HepG2 (cell line): ENCODE data around the gene DRAP1. TPM values are rescaled to one million over a fixed set of nuclear protein-coding genes. Genes with fewer than 3 reads are reported as not detected.

ENCODE experiments used
- CREM ChIP-seq, 2 experiments: sonication (generic) in 1 of 2; formaldehyde crosslinking in 1 of 2; IDR thresholded peaks; 2 replicates each; pipeline versions ENCODE4 v1.4.0 to v1.6.1; 2016 to 2020; ENCODE audit warnings: antibody characterized with exemption in 1 of 2, mild to moderate bottlenecking in 1 of 2, missing genetic modification reagents in 1 of 2
- FOXK1 ChIP-seq: sonication (generic); formaldehyde crosslinking; IDR thresholded peaks from 2 replicates; pipeline ENCODE4 v1.4.0; 2020; ENCODE audit warnings: low read depth, missing genetic modification reagents, borderline replicate concordance
- GPN1 ChIP-seq: sonication (generic); formaldehyde crosslinking; IDR thresholded peaks from 2 replicates; pipeline ENCODE4 v1.5.1; 2020; ENCODE audit warnings: missing genetic modification reagents, borderline replicate concordance
- HNRNPK ChIP-seq: fragments of 200-400 bp; formaldehyde crosslinking; IDR thresholded peaks from 2 replicates; pipeline ENCODE4 v1.6.1; 2018; ENCODE audit warnings: low read length, low read depth, moderate library complexity, mild to moderate bottlenecking; ENCODE audit not compliant: poor library complexity, severe bottlenecking
- MAZ ChIP-seq, 2 experiments: sonication (generic) in 1 of 2; formaldehyde crosslinking in 1 of 2; IDR thresholded peaks; 2 replicates each; pipeline versions ENCODE4 v1.5.0 to v1.6.1; 2012 to 2020; ENCODE audit warnings: low read depth in 2 of 2, mild to moderate bottlenecking in 2 of 2, borderline replicate concordance in 1 of 2, improper control_type of control experiment in 1 of 2, low read length in 1 of 2, missing genetic modification reagents in 1 of 2, moderate library complexity in 1 of 2
- NCOA2 ChIP-seq: sonication (generic); formaldehyde crosslinking; IDR thresholded peaks from 2 replicates; pipeline ENCODE4 v1.8.0; 2022; ENCODE audit warnings: inconsistent platforms
- PRDM15 ChIP-seq: sonication (generic); formaldehyde crosslinking; IDR thresholded peaks from 2 replicates; pipeline ENCODE4 v1.4.0; 2020; ENCODE audit warnings: missing genetic modification reagents
- RERE ChIP-seq: IDR thresholded peaks from 2 replicates; pipeline ENCODE4 v1.6.1; 2016; ENCODE audit warnings: low read depth, missing genetic modification reagents, missing compliant biosample characterization
- SMARCE1 ChIP-seq: fragments of 450-650 bp; IDR thresholded peaks from 2 replicates; pipeline ENCODE4 v1.6.1; 2017; ENCODE audit warnings: borderline replicate concordance
- SRF ChIP-seq: IDR thresholded peaks from 2 replicates; pipeline ENCODE4 v1.6.1; 2011; ENCODE audit warnings: mild to moderate bottlenecking, low read depth, low read length, moderate library complexity
- ZBTB7A ChIP-seq: sonication (generic); formaldehyde crosslinking; IDR thresholded peaks from 2 replicates; pipeline ENCODE4 v1.8.0; 2022; ENCODE audit warnings: mild to moderate bottlenecking, missing genetic modification reagents
- ZNF383 ChIP-seq: sonication (generic); formaldehyde crosslinking; IDR thresholded peaks from 2 replicates; pipeline ENCODE4 v1.4.0; 2020; ENCODE audit warnings: missing genetic modification reagents, mild to moderate bottlenecking, borderline replicate concordance
- ZNF574 ChIP-seq: sonication (generic); formaldehyde crosslinking; IDR thresholded peaks from 2 replicates; pipeline ENCODE4 v1.4.0; 2020; ENCODE audit warnings: missing genetic modification reagents
- ZNF598 ChIP-seq: sonication (generic); formaldehyde crosslinking; IDR thresholded peaks from 2 replicates; pipeline ENCODE4 v1.5.1; 2020; ENCODE audit warnings: mild to moderate bottlenecking, missing genetic modification reagents, borderline replicate concordance
- polyA plus RNA-seq, 8 experiments: library from polyadenylated mRNA; depleted of rRNA in 3 of 8; stranded (reverse) in 7 of 8; unstranded in 1 of 8; fragments of >200 nt; fragmentation: Illumina TruSeq in 4 of 8; extraction: Trizol in 4 of 8; gene quantifications; 2 replicates each; pipeline versions ENCODE4 v1.2.1 to v1.2.3, GENCODE V29; 2011 to 2016; ENCODE audit warnings: low read depth in 4 of 8, missing spikeins in 1 of 8, mixed read lengths in 1 of 8; ENCODE audit not compliant: insufficient read depth in 1 of 8
- total RNA-seq, 5 experiments: library from RNA; depleted of rRNA; stranded (reverse); fragments of >200 nt; fragmentation: Illumina TruSeq; extraction: Trizol; gene quantifications; 2 replicates each; pipeline ENCODE4 v1.2.3, GENCODE V29; 2016; ENCODE audit warnings: low read depth in 1 of 5

Gene DRAP1
- total and polyA plus RNA-seq, 2 of the 13 experiments (the other 11 are each of a cell fraction or from before 2014, with no cell fraction given) = 46.8 to 52.3 TPM

GRCh38 chr11:65900125-65900898, 18.9 kb upstream of the DRAP1 start, which contains the start of gene FOSL1 (continued):
- TF ChIP-seq PRDM15 (CRISPR knock-in tag) = no peak
- peak; percentile 20; the same call in 1 of the 2 replicates for TF ChIP-seq MAZ (IDR thresholded peaks at IDR 0.05; ENCODE audit: borderline replicate concordance, low read depth, low read length)
- TF ChIP-seq MAZ (CRISPR knock-in tag; IDR thresholded peaks at IDR 0.05; ENCODE audit: low read depth) = 0 out of 2 replicates have a peak, but pooled peaks have one; percentile 14
- TF ChIP-seq CREM (IDR thresholded peaks at IDR 0.05) = peak; percentile 66
- TF ChIP-seq CREM (CRISPR knock-in tag; IDR thresholded peaks at IDR 0.05) = 0 out of 2 replicates have a peak, but pooled peaks have one; percentile 32
- TF ChIP-seq ZBTB7A (CRISPR knock-in tag) = no peak
- TF ChIP-seq ZNF383 (CRISPR knock-in tag) = no peak
- TF ChIP-seq HNRNPK = peak; percentile 52
- no peak for TF ChIP-seq SMARCE1
- no peak for TF ChIP-seq GPN1
- peak; percentile 60; the same call in 1 of the 2 replicates for TF ChIP-seq ZNF598
- TF ChIP-seq SRF = peak; percentile 99
- 0 out of 2 replicates have a peak, but pooled peaks have one; percentile 19 for TF ChIP-seq NCOA2 (CRISPR knock-in tag)
- 0 out of 2 replicates have a peak, but pooled peaks have one; percentile 33 for TF ChIP-seq FOXK1 (CRISPR knock-in tag)
- TF ChIP-seq ZNF574 (CRISPR knock-in tag) = peak; percentile 36; the same call in 1 of the 2 replicates
- no peak; the same call in 1 of the 2 replicates for TF ChIP-seq RERE
